HEK293 (cell line): Measurements from ENCODE around the gene SMIM5.

Source experiments
- CTCF ChIA-PET: fragments of 350-600 bp; formaldehyde crosslinking; extraction: SDS; loops from one replicate; lab custom pipeline; 2021; ENCODE audit warnings: antibody characterized with exemption; lab: Yijun Ruan, JAX
- POLR2A ChIA-PET: fragments of 300-600 bp; formaldehyde crosslinking; extraction: SDS; loops from one replicate; lab custom pipeline; 2020; ENCODE audit warnings: antibody characterized with exemption, inconsistent platforms; lab: Yijun Ruan, JAX
- H3K27ac ChIP-seq: fragments of 200-500 bp; sonication (Bioruptor generic); 2 replicates; pipeline ENCODE4 v1.5.1; 2014; ENCODE audit warnings: low read depth, low read length, control low read depth, inconsistent platforms; ENCODE audit errors: extremely low read depth
- H3K36me3 ChIP-seq, 2 experiments: fragments of 200-500 bp in 1 of 2; sonication (Bioruptor generic) in 1 of 2; 1 replicate in 1 of 2; 2 replicates in 1 of 2; pipeline ENCODE4 v1.5.1; 2014 to 2017; ENCODE audit warnings: inconsistent platforms in 2 of 2, low read length in 2 of 2; ENCODE audit not compliant: control insufficient read depth in 2 of 2, insufficient read depth in 1 of 2
- H3K4me1 ChIP-seq: fragments of 200-500 bp; sonication (Bioruptor generic); 2 replicates; pipeline ENCODE4 v1.5.1; 2014; ENCODE audit warnings: mild to moderate bottlenecking, low read length, inconsistent platforms; ENCODE audit not compliant: control insufficient read depth, insufficient read depth
- H3K4me3 ChIP-seq: 2 replicates; pipeline ENCODE4 v1.5.1; 2011; ENCODE audit warnings: low read depth, mild to moderate bottlenecking, control low read depth, low read length, moderate library complexity
- H3K9me3 ChIP-seq: fragments of 200-500 bp; sonication (Bioruptor generic); 2 replicates; pipeline ENCODE4 v1.5.1; 2014; ENCODE audit warnings: low read depth, low read length, inconsistent platforms; ENCODE audit not compliant: control insufficient read depth, insufficient read depth
- GFI1B ChIP-seq: fragments of 450-650 bp; formaldehyde crosslinking; IDR thresholded peaks from 2 replicates; pipeline ENCODE4 v1.5.1; 2016; ENCODE audit warnings: missing biosample characterization, missing genetic modification characterization
- KLF1 ChIP-seq: fragments of 450-650 bp; formaldehyde crosslinking; IDR thresholded peaks from 2 replicates; pipeline ENCODE4 v1.5.1; 2016; ENCODE audit warnings: missing biosample characterization, missing genetic modification characterization
- SCRT1 ChIP-seq: fragments of 450-650 bp; formaldehyde crosslinking; IDR thresholded peaks from 2 replicates; pipeline ENCODE4 v1.5.1; 2016; ENCODE audit warnings: missing biosample characterization, missing genetic modification characterization, borderline replicate concordance
- SP7 ChIP-seq: fragments of 450-650 bp; formaldehyde crosslinking; IDR thresholded peaks from 2 replicates; pipeline ENCODE4 v1.5.1; 2016; ENCODE audit warnings: missing biosample characterization, missing genetic modification characterization
- ZBTB48 ChIP-seq: fragments of 450-650 bp; formaldehyde crosslinking; IDR thresholded peaks from 2 replicates; pipeline ENCODE4 v1.5.1; 2016; ENCODE audit warnings: missing biosample characterization, missing genetic modification characterization
- ZBTB8A ChIP-seq: fragments of 450-650 bp; formaldehyde crosslinking; IDR thresholded peaks from 2 replicates; pipeline ENCODE4 v1.5.1; 2016; ENCODE audit warnings: missing biosample characterization, missing genetic modification characterization
- ZEB2 ChIP-seq: fragments of 450-650 bp; formaldehyde crosslinking; IDR thresholded peaks from 2 replicates; pipeline ENCODE4 v1.5.1; 2016; ENCODE audit warnings: missing biosample characterization, missing genetic modification characterization
- ZFP41 ChIP-seq: fragments of 450-650 bp; formaldehyde crosslinking; IDR thresholded peaks from 2 replicates; pipeline ENCODE4 v1.5.1; 2016; ENCODE audit warnings: missing biosample characterization, missing genetic modification characterization, borderline replicate concordance
- ZNF114 ChIP-seq: fragments of 450-650 bp; formaldehyde crosslinking; IDR thresholded peaks from 2 replicates; pipeline ENCODE4 v1.5.0; 2017; ENCODE audit warnings: missing biosample characterization, missing genetic modification characterization
- ZNF174 ChIP-seq: fragments of 450-650 bp; formaldehyde crosslinking; IDR thresholded peaks from 2 replicates; pipeline ENCODE4 v1.5.0; 2017; ENCODE audit warnings: missing biosample characterization, mild to moderate bottlenecking, missing genetic modification characterization
- ZNF184 ChIP-seq: fragments of 450-650 bp; IDR thresholded peaks from 2 replicates; pipeline ENCODE4 v1.5.1; 2018; ENCODE audit warnings: missing biosample characterization, mild to moderate bottlenecking, missing genetic modification characterization
- ZNF24 ChIP-seq: fragments of 450-650 bp; formaldehyde crosslinking; IDR thresholded peaks from 2 replicates; pipeline ENCODE4 v1.5.1; 2016; ENCODE audit warnings: missing biosample characterization, missing genetic modification characterization
- ZNF266 ChIP-seq: fragments of 450-650 bp; formaldehyde crosslinking; IDR thresholded peaks from 2 replicates; pipeline ENCODE4 v1.5.1; 2016; ENCODE audit warnings: missing biosample characterization, missing genetic modification characterization, low read depth
- ZNF366 ChIP-seq: fragments of 450-650 bp; formaldehyde crosslinking; conservative IDR thresholded peaks from 2 replicates; pipeline ENCODE4 v1.5.1; 2016; ENCODE audit warnings: missing biosample characterization, missing genetic modification characterization
- ZNF37A ChIP-seq: fragments of 450-650 bp; IDR thresholded peaks from 2 replicates; pipeline ENCODE4 v1.5.1; 2018; ENCODE audit warnings: missing biosample characterization, missing genetic modification characterization
- TF ChIP-seq, protein P1 (sequence below): IDR thresholded peaks from 2 replicates; pipeline ENCODE4 v1.6.1; 2011; ENCODE audit warnings: mild to moderate bottlenecking, low read depth, low read length, borderline replicate concordance
- TF ChIP-seq, protein P2 (sequence below): fragments of 450-650 bp; formaldehyde crosslinking; conservative IDR thresholded peaks from 2 replicates; pipeline ENCODE4 v1.5.1; 2016; ENCODE audit warnings: low read depth, missing biosample characterization, missing genetic modification characterization
- TF ChIP-seq, protein P3 (sequence below): fragments of 450-650 bp; formaldehyde crosslinking; IDR thresholded peaks from 2 replicates; pipeline ENCODE4 v1.5.1; 2016; ENCODE audit warnings: missing biosample characterization, missing genetic modification characterization
- TF ChIP-seq, protein P4 (sequence below): fragments of 450-650 bp; formaldehyde crosslinking; IDR thresholded peaks from 2 replicates; pipeline ENCODE4 v1.5.1; 2016; ENCODE audit warnings: missing biosample characterization, missing genetic modification characterization, low read depth

SMIM5 gene

GRCh38 chr17:75683583-75683982, 50.3 kb downstream of the SMIM5 start:
- H3K4me1 ChIP-seq = peaks cover 4% of the 10 kb centered on the region; the same call in 1 of the 2 replicates
- POLR2A ChIA-PET = interaction anchor here (0.6 to 1.2 kb wide), 5 partner anchors 16 to 415 kb away, joined by 3 to 9 read pairs (median 5); partner anchors contain the start of genes RECQL5 and SAP30BP

DNA sequence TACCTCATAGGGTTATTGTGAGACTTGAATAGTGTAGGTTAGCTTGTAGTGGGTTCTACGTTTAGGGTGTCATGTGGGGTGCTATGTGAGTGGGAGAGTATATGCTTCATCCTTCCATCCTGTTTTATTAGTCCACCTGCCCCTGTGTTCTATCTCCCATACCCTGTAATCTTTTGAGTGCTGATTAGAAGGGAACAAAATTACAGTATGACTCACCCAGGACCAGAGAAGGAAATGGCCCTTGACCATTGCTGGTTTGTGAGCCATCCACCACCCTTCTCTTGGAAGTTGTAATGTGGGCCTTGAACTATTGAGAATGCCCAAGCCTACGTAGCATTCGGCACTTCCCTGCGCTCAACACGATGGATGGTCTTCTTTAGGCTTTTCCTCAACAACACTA, 51.0 kb downstream of the SMIM5 start:
- Histone ChIP-seq H3K27ac (no peak overlapping the region), H3K4me3 (no peak overlapping the region), H3K9me3 (no peaks in the 10 kb centered on the region), H3K4me1 (peaks cover 4% of the 10 kb centered on the region; the same call in 1 of the 2 replicates), H3K36me3 (peaks cover 21 to 56% of the 10 kb centered on the region in 2 experiments; a peak in 2 of 3 replicates)
- POLR2A ChIA-PET = interaction anchor here (0.6 to 0.8 kb wide), 3 partner anchors 64 to 171 kb away, joined by 4 to 9 read pairs (median 5); partner anchors contain the start of gene WBP2
- CTCF ChIA-PET = interaction anchor here (0.6 to 16.4 kb wide), 7 partner anchors 9 to 253 kb away, joined by 3 to 308 read pairs (median 5); partner anchors contain the start of gene SMIM5
- TF ChIP-seq ZBTB8A = no peak
- peak; percentile 89 for TF ChIP-seq SP7 (tag by site-specific recombination)
- no peak for TF ChIP-seq ZNF266 (tag by site-specific recombination)
- TF ChIP-seq ZNF366 (tag by site-specific recombination) = 0 out of 2 replicates have a peak, but pooled peaks have one; percentile 24
- no peak for TF ChIP-seq SCRT1

More at GRCh38 chr17:75683583-75683982, 50.3 kb downstream of the SMIM5 start:
- no peak for TF ChIP-seq ZNF174
- TF ChIP-seq ZBTB48 = no peak
- no peak for TF ChIP-seq ZFP41 (tag by site-specific recombination)
- TF ChIP-seq, protein P1, sequence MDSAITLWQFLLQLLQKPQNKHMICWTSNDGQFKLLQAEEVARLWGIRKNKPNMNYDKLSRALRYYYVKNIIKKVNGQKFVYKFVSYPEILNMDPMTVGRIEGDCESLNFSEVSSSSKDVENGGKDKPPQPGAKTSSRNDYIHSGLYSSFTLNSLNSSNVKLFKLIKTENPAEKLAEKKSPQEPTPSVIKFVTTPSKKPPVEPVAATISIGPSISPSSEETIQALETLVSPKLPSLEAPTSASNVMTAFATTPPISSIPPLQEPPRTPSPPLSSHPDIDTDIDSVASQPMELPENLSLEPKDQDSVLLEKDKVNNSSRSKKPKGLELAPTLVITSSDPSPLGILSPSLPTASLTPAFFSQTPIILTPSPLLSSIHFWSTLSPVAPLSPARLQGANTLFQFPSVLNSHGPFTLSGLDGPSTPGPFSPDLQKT = no peak
- no peak for TF ChIP-seq ZNF114 (tag by site-specific recombination)
- TF ChIP-seq ZNF184 (tag by site-specific recombination) = no peak
- TF ChIP-seq, protein P2, sequence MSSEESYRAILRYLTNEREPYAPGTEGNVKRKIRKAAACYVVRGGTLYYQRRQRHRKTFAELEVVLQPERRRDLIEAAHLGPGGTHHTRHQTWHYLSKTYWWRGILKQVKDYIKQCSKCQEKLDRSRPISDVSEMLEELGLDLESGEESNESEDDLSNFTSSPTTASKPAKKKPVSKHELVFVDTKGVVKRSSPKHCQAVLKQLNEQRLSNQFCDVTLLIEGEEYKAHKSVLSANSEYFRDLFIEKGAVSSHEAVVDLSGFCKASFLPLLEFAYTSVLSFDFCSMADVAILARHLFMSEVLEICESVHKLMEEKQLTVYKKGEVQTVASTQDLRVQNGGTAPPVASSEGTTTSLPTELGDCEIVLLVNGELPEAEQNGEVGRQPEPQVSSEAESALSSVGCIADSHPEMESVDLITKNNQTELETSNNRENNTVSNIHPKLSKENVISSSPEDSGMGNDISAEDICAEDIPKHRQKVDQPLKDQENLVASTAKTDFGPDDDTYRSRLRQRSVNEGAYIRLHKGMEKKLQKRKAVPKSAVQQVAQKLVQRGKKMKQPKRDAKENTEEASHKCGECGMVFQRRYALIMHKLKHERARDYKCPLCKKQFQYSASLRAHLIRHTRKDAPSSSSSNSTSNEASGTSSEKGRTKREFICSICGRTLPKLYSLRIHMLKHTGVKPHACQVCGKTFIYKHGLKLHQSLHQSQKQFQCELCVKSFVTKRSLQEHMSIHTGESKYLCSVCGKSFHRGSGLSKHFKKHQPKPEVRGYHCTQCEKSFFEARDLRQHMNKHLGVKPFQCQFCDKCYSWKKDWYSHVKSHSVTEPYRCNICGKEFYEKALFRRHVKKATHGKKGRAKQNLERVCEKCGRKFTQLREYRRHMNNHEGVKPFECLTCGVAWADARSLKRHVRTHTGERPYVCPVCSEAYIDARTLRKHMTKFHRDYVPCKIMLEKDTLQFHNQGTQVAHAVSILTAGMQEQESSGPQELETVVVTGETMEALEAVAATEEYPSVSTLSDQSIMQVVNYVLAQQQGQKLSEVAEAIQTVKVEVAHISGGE (tag by site-specific recombination) = no peak
- TF ChIP-seq ZNF37A (tag by site-specific recombination) = no peak
- TF ChIP-seq ZNF24 (tag by site-specific recombination) = no peak
- no peak for TF ChIP-seq ZEB2 (tag by site-specific recombination)
- Histone ChIP-seq H3K9me3 (no peaks in the 10 kb centered on the region), H3K4me3 (no peak overlapping the region), H3K27ac (no peak overlapping the region), H3K36me3 (peaks cover 21 to 56% of the 10 kb centered on the region in 2 experiments; a peak in 2 of 3 replicates)
- CTCF ChIA-PET = interaction anchor here (0.6 to 16.4 kb wide), 10 partner anchors 8 to 282 kb away, joined by 3 to 308 read pairs (median 4); partner anchors contain the start of gene SMIM5

DNA sequence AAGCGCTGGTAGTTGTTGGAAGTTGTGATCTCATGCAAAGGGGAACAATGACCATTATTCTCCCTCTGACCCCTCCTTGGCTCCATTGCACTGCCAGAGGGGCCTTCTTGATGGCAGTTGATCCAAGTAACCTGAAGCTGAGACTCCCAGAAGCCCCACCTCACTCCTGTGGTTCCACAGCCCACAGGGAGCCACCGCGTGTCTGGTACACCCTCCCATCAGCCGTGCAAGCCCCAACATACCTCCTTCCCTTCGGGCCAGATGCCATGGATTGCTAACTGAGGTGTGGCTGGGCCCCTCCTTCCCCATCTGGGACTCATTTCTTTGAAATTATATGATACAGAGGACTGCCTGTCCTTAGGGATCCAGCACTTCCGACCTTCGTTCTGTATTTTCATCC, 51.7 kb downstream of the SMIM5 start:
- Histone ChIP-seq H3K27ac (no peak overlapping the region), H3K4me1 (peaks cover 4% of the 10 kb centered on the region; the same call in 1 of the 2 replicates), H3K36me3 (peaks cover 21 to 55% of the 10 kb centered on the region in 2 experiments; a peak in 2 of 3 replicates)
- CTCF ChIA-PET = interaction anchor here (0.5 to 16.4 kb wide), 4 partner anchors 9 to 497 kb away, joined by 3 to 308 read pairs (median 12); partner anchors contain the start of gene SMIM5
- TF ChIP-seq KLF1 (tag by site-specific recombination) = peak; percentile 70
- TF ChIP-seq, protein P3, sequence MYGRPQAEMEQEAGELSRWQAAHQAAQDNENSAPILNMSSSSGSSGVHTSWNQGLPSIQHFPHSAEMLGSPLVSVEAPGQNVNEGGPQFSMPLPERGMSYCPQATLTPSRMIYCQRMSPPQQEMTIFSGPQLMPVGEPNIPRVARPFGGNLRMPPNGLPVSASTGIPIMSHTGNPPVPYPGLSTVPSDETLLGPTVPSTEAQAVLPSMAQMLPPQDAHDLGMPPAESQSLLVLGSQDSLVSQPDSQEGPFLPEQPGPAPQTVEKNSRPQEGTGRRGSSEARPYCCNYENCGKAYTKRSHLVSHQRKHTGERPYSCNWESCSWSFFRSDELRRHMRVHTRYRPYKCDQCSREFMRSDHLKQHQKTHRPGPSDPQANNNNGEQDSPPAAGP (tag by site-specific recombination) = peak; percentile 41; the same call in 1 of the 2 replicates
- TF ChIP-seq GFI1B = no peak
- TF ChIP-seq, protein P4, sequence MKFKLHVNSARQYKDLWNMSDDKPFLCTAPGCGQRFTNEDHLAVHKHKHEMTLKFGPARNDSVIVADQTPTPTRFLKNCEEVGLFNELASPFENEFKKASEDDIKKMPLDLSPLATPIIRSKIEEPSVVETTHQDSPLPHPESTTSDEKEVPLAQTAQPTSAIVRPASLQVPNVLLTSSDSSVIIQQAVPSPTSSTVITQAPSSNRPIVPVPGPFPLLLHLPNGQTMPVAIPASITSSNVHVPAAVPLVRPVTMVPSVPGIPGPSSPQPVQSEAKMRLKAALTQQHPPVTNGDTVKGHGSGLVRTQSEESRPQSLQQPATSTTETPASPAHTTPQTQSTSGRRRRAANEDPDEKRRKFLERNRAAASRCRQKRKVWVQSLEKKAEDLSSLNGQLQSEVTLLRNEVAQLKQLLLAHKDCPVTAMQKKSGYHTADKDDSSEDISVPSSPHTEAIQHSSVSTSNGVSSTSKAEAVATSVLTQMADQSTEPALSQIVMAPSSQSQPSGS (tag by site-specific recombination) = no peak
- TF ChIP-seq, all 188 proteins: peak for 2
- POLR2A ChIA-PET = interaction anchor here (0.6 kb wide), 1 partner anchor 170 kb away, joined by 5 read pairs; the partner anchor contains the start of gene WBP2
- Histone ChIP-seq H3K9me3 (no peaks in the 10 kb centered on the region), H3K4me3 (no peak overlapping the region)
